Thyroid gland (tissue), 4 donors: ENCODE measurements around the gene TIAM1. TPM values are rescaled to one million over a fixed set of nuclear protein-coding genes. Genes with fewer than 3 reads are reported as not detected.

ENCODE experiments used
- DNase-seq, 2 donors: peaks; one replicate each; pipeline ENCODE4 v3.0.0-alpha.2; 2019
- H3K27ac ChIP-seq, 3 donors: fragments of 200-600 bp; sonication (generic); 1 replicate in 2 of 3; 2 replicates in 1 of 3; pipeline ENCODE4 v1.5.1; 2016 to 2019; ENCODE audit warnings: mild to moderate bottlenecking in 1 of 3, moderate library complexity in 1 of 3
- H3K27me3 ChIP-seq: fragments of 200-600 bp; sonication (generic); one replicate; pipeline ENCODE4 v1.5.1; 2019
- H3K36me3 ChIP-seq, 2 donors: fragments of 200-600 bp; sonication (generic); one replicate each; pipeline ENCODE4 v1.5.1; 2016 to 2019
- H3K4me1 ChIP-seq, 2 donors: fragments of 200-600 bp; sonication (generic); one replicate each; pipeline ENCODE4 v1.5.1; 2017 to 2019
- H3K4me3 ChIP-seq, 3 donors: fragments of 200-600 bp; sonication (generic); replicated peaks in 1 of 3; 1 replicate in 2 of 3; 2 replicates in 1 of 3; pipeline ENCODE4 v1.5.1; 2016; ENCODE audit warnings: mild to moderate bottlenecking in 1 of 3
- H3K9me3 ChIP-seq: fragments of 200-600 bp; sonication (generic); one replicate; pipeline ENCODE4 v1.5.1; 2017
- CTCF ChIP-seq, 6 experiments: fragments of 200-600 bp in 3 of 6; fragments of 450-650 bp in 3 of 6; sonication (generic) in 3 of 6; IDR thresholded peaks; one replicate each; pipeline ENCODE4 v1.5.1; 2016 to 2019; ENCODE audit warnings: antibody characterized with exemption in 6 of 6, mild to moderate bottlenecking in 2 of 6, inconsistent platforms in 1 of 6, moderate library complexity in 1 of 6
- POLR2A ChIP-seq, 2 donors: fragments of 450-650 bp; IDR thresholded peaks; one replicate each; pipeline ENCODE4 v1.6.1; 2017; ENCODE audit warnings: antibody characterized with exemption in 2 of 2, mild to moderate bottlenecking in 2 of 2, moderate library complexity in 1 of 2
- WGBS, 2 donors: methylation state at CpG; one replicate each; pipeline ENCODE4 v1.1.5; 2017; 5-methylcytosine and 5-hydroxymethylcytosine counted together
- intact Hi-C: fragments of 100-400 bp; cut with DNase I; formaldehyde crosslinking; loops from one replicate; pipeline ENCODE4 v1.15.1; 2023
- total RNA-seq, 4 donors: library from RNA; depleted of rRNA; stranded (reverse); fragments of >200 nt; gene quantifications; one replicate each; pipeline ENCODE4 v1.2.3, GENCODE V29; 2016

TIAM1 gene
- total RNA-seq, 4 donors from 2014 or later: 2.2 to 6.7 (median 2.4) TPM

- 82 to 86% methylated on average over 5 of the region's 5 CpGs for WGBS, 2 donors
- DNase-seq: no peak
- H3K4me3 ChIP-seq: no peak overlapping the region
- intact Hi-C loops: no loop called here
- TF ChIP-seq POLR2A (IDR thresholded peaks at IDR 0.05) (no peak), CTCF (IDR thresholded peaks at IDR 0.05) (no peak)
- no peaks in the 10 kb centered on the region for H3K36me3 ChIP-seq
- H3K4me1 ChIP-seq: no peaks in the 10 kb centered on the region
- H3K27ac ChIP-seq: no peak overlapping the region
- H3K27me3 ChIP-seq: no peaks in the 10 kb centered on the region
- no peaks in the 10 kb centered on the region for H3K9me3 ChIP-seq
Measured at GRCh38 chr21:31236528-31236927, 107.5 kb downstream of the TIAM1 start.

- H3K9me3 ChIP-seq: no peaks in the 10 kb centered on the region
- WGBS, 2 donors: 78 to 93% methylated on average over 6 of the region's 6 CpGs
- TF ChIP-seq CTCF (IDR thresholded peaks at IDR 0.05) (no peak), POLR2A (IDR thresholded peaks at IDR 0.05) (no peak)
Measured at GRCh38 chr21:31235671-31236450, 108.2 kb downstream of the TIAM1 start.

GRCh38 chr21:31234936-31235335 is 109.1 kb downstream of the TIAM1 start:
- Histone ChIP-seq H3K4me3 (no peak overlapping the region), H3K36me3 (no peaks in the 10 kb centered on the region), H3K27ac (no peak overlapping the region), H3K4me1 (no peaks in the 10 kb centered on the region), H3K9me3 (no peaks in the 10 kb centered on the region), H3K27me3 (no peaks in the 10 kb centered on the region)
- WGBS, 2 donors: 91 to 95% methylated on average over 2 of the region's 2 CpGs
- intact Hi-C loops: no loop called here
- TF ChIP-seq POLR2A (IDR thresholded peaks at IDR 0.05) (no peak), CTCF (IDR thresholded peaks at IDR 0.05) (no peak)
- DNase-seq: no peak

More at GRCh38 chr21:31235671-31236450, 108.2 kb downstream of the TIAM1 start:
- H3K27ac ChIP-seq: no peak overlapping the region
- H3K4me1 ChIP-seq: no peaks in the 10 kb centered on the region
- DNase-seq: no peak
- intact Hi-C loops: no loop called here
- no peak overlapping the region for H3K4me3 ChIP-seq
- no peaks in the 10 kb centered on the region for H3K27me3 ChIP-seq
- H3K36me3 ChIP-seq: no peaks in the 10 kb centered on the region

- Histone ChIP-seq H3K9me3 (no peaks in the 10 kb centered on the region), H3K27me3 (no peaks in the 10 kb centered on the region), H3K4me1 (no peaks in the 10 kb centered on the region), H3K27ac (no peak overlapping the region), H3K4me3 (no peak overlapping the region), H3K36me3 (no peaks in the 10 kb centered on the region)
- 95 to 98% methylated on average over 9 of the region's 9 CpGs for WGBS, 2 donors
- no peak for DNase-seq
- TF ChIP-seq CTCF (IDR thresholded peaks at IDR 0.05) (no peak), POLR2A (IDR thresholded peaks at IDR 0.05) (no peak)
- intact Hi-C loops: no loop called here
Measured at GRCh38 chr21:31233711-31234110, 110.3 kb downstream of the TIAM1 start.

- Histone ChIP-seq H3K9me3 (no peaks in the 10 kb centered on the region), H3K27me3 (no peaks in the 10 kb centered on the region), H3K4me3 (no peak overlapping the region), H3K36me3 (no peaks in the 10 kb centered on the region), H3K27ac (no peak overlapping the region), H3K4me1 (no peaks in the 10 kb centered on the region)
- TF ChIP-seq POLR2A (IDR thresholded peaks at IDR 0.05) (no peak), CTCF (IDR thresholded peaks at IDR 0.05) (no peak)
- intact Hi-C loops: no loop called here
- DNase-seq: no peak
- 93 to 98% methylated on average over 3 of the region's 3 CpGs for WGBS, 2 donors
Measured at GRCh38 chr21:31232344-31232743, 111.7 kb downstream of the TIAM1 start.
